Measurements from ENCODE around the gene GLI3.

Gene GLI3

DNA sequence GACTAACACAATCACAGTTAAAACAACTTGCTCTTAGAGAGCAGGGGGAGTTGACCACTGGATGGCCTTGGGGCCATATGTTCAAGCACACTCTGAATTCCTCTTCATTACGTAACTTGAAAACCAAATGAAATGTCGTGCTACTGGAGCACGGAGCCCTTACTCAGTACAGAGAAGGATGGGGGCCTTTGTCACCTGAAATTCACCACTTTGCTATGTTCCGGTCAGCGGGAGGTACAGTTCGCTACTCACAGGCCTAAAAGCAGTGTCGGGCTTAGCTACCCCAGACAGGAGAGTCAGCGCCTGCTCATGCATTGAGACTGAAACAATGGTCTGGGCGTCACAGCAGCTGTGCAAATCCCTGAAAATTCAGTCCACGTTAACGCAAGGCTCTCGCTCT, 39.6 kb downstream of the GLI3 start:
- Histone ChIP-seq H3K14ac (ENCODE audit: low read length) (no peak overlapping the region), H3K4ac (ENCODE audit: low read depth, low read length) (no peak overlapping the region), H2BK5ac (ENCODE audit: low read depth, low read length, poor library complexity) (no peak overlapping the region), H4K8ac (ENCODE audit: low read depth, low read length) (no peak overlapping the region), H3K79me2 (ENCODE audit: control insufficient read depth, insufficient read depth, low read length, poor library complexity) (no peaks in the 10 kb centered on the region), H2AFZ (ENCODE audit: insufficient read depth, low read length, poor library complexity) (no peak overlapping the region), H3K23ac (ENCODE audit: low read length) (no peak overlapping the region), H3K27ac (ENCODE audit: low read depth, low read length) (no peak overlapping the region), H2AK5ac (ENCODE audit: low read length) (no peak overlapping the region), H3K4me1 (ENCODE audit: control insufficient read depth in 1 of 2, insufficient read depth in 2 of 2, low read length in 2 of 2) (peaks cover 11 to 14% of the 10 kb centered on the region in 2 experiments), H3K18ac (ENCODE audit: low read length) (peak overlapping the region; percentile 30), H3K4me2 (ENCODE audit: low read length) (no peak overlapping the region), H3K27me3 (ENCODE audit: insufficient read depth, low read length) (no peaks in the 10 kb centered on the region), H3K9me3 (ENCODE audit: insufficient read depth, low read depth, low read length) (no peaks in the 10 kb centered on the region), H3K79me1 (ENCODE audit: low read length) (no peaks in the 10 kb centered on the region), H3K9ac (ENCODE audit: low read length) (no peak overlapping the region), H2BK12ac (ENCODE audit: low read length) (no peak overlapping the region), H3K36me3 (ENCODE audit: control insufficient read depth in 1 of 2, insufficient read depth in 2 of 2, low read length in 2 of 2) (no peaks in the 10 kb centered on the region), H4K91ac (ENCODE audit: low read depth, low read length) (no peak overlapping the region), H4K12ac (ENCODE audit: low read depth, low read length) (no peak overlapping the region), H2BK120ac (ENCODE audit: insufficient read depth, low read length, poor library complexity) (no peak overlapping the region), H3K4me3 (ENCODE audit: low read depth, low read length) (no peak overlapping the region)
- no CpG with 5 or more reads among the region's 12 CpGs for WGBS (ENCODE audit: extremely low coverage, insufficient coverage, insufficient read length)
- DNase-seq, result peak; percentile 96 to 97

DNA sequence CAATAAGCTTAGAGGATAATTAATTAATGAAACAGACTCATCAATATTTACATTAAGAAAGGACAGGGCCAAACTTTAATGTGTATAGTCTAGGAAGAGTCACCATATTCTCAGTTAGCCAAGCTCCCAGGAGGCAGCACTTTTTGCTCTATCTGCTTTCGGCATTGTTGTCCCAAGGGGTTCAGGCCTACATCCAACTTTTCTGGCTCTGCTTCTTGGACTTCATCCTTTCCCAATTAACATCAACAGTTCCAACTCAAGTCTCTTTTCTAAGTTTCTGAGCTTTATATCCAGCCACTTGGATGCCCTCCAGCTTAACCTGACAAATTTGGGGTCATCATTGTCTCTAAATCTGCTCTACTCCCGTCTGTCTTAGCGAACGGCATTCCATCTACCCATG, 42.8 kb downstream of the GLI3 start:
- H3K23ac ChIP-seq (ENCODE audit: low read length), result no peak overlapping the region
- H3K4me2 ChIP-seq (ENCODE audit: low read length), result no peak overlapping the region
- no peak overlapping the region for H4K12ac ChIP-seq (ENCODE audit: low read depth, low read length)
- H3K4me1 ChIP-seq (ENCODE audit: control insufficient read depth in 1 of 2, insufficient read depth in 2 of 2, low read length in 2 of 2), result peaks cover 11 to 14% of the 10 kb centered on the region in 2 experiments
- H3K9ac ChIP-seq (ENCODE audit: low read length), result no peak overlapping the region
- no peak overlapping the region for H2BK5ac ChIP-seq (ENCODE audit: low read depth, low read length, poor library complexity)
- no peak overlapping the region for H4K8ac ChIP-seq (ENCODE audit: low read depth, low read length)
- H2AFZ ChIP-seq (ENCODE audit: insufficient read depth, low read length, poor library complexity), result no peak overlapping the region
- H3K27me3 ChIP-seq (ENCODE audit: insufficient read depth, low read length), result no peaks in the 10 kb centered on the region
- no peak overlapping the region for H2BK12ac ChIP-seq (ENCODE audit: low read length)
- H3K36me3 ChIP-seq (ENCODE audit: control insufficient read depth in 1 of 2, insufficient read depth in 2 of 2, low read length in 2 of 2), result no peaks in the 10 kb centered on the region
- DNase-seq, result no peak
- H3K79me2 ChIP-seq (ENCODE audit: control insufficient read depth, insufficient read depth, low read length, poor library complexity), result no peaks in the 10 kb centered on the region
- no peak overlapping the region for H3K4me3 ChIP-seq (ENCODE audit: low read depth, low read length)
- no peaks in the 10 kb centered on the region for H3K9me3 ChIP-seq (ENCODE audit: insufficient read depth, low read depth, low read length)
- no peak overlapping the region for H3K4ac ChIP-seq (ENCODE audit: low read depth, low read length)
- WGBS (ENCODE audit: extremely low coverage, insufficient coverage, insufficient read length), result no CpG with 5 or more reads among the region's 4 CpGs
- no peak overlapping the region for H2BK120ac ChIP-seq (ENCODE audit: insufficient read depth, low read length, poor library complexity)
- no peak overlapping the region for H3K18ac ChIP-seq (ENCODE audit: low read length)
- H3K79me1 ChIP-seq (ENCODE audit: low read length), result no peaks in the 10 kb centered on the region
- no peak overlapping the region for H4K91ac ChIP-seq (ENCODE audit: low read depth, low read length)
- H3K27ac ChIP-seq (ENCODE audit: low read depth, low read length), result no peak overlapping the region
- no peak overlapping the region for H3K14ac ChIP-seq (ENCODE audit: low read length)
- H2AK5ac ChIP-seq (ENCODE audit: low read length), result no peak overlapping the region

DNA sequence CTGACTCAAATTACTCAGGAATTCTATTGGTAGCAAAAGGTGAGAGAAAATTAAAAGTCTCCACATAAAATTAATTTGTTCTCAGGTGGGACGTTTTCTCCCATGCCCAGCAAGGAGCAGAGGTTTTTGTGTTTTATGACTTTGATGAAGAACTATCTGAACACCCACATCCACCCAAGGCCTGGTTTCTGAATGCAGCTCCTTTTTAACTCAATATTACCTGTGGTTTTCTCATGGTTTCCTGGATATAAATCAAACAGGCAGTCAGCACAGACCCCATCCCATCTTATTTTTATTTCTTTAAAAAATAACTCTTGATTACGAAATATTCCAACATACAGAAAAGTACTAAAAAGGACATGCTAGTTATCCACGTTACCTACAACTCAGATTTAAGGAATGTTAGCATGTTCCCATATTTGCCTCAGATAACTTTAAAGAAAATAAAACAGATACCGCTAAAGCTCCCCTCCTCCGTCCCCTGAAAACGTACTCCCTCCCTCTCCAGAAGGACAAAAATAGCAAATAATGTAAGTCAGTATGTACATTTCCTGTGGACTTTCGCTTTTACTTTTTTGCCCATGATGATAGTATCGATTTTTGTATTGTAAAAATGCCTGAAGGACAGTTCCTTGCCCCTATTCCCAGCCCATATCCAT, 43.4 kb downstream of the GLI3 start:
- Histone ChIP-seq H3K4me3 (ENCODE audit: low read depth, low read length) (no peak overlapping the region), H2AK5ac (ENCODE audit: low read length) (no peak overlapping the region), H3K27me3 (ENCODE audit: insufficient read depth, low read length) (no peaks in the 10 kb centered on the region), H3K79me2 (ENCODE audit: control insufficient read depth, insufficient read depth, low read length, poor library complexity) (no peaks in the 10 kb centered on the region), H3K23ac (ENCODE audit: low read length) (no peak overlapping the region), H3K4me1 (ENCODE audit: control insufficient read depth in 1 of 2, insufficient read depth in 2 of 2, low read length in 2 of 2) (peaks cover 11 to 14% of the 10 kb centered on the region in 2 experiments), H3K27ac (ENCODE audit: low read depth, low read length) (no peak overlapping the region), H2BK120ac (ENCODE audit: insufficient read depth, low read length, poor library complexity) (no peak overlapping the region), H3K14ac (ENCODE audit: low read length) (no peak overlapping the region), H4K8ac (ENCODE audit: low read depth, low read length) (no peak overlapping the region), H3K36me3 (ENCODE audit: control insufficient read depth in 1 of 2, insufficient read depth in 2 of 2, low read length in 2 of 2) (no peaks in the 10 kb centered on the region), H3K9ac (ENCODE audit: low read length) (no peak overlapping the region), H4K12ac (ENCODE audit: low read depth, low read length) (no peak overlapping the region), H2BK12ac (ENCODE audit: low read length) (no peak overlapping the region), H3K79me1 (ENCODE audit: low read length) (no peaks in the 10 kb centered on the region), H4K91ac (ENCODE audit: low read depth, low read length) (no peak overlapping the region), H3K18ac (ENCODE audit: low read length) (no peak overlapping the region), H3K4ac (ENCODE audit: low read depth, low read length) (no peak overlapping the region), H2AFZ (ENCODE audit: insufficient read depth, low read length, poor library complexity) (no peak overlapping the region), H2BK5ac (ENCODE audit: low read depth, low read length, poor library complexity) (no peak overlapping the region), H3K9me3 (ENCODE audit: insufficient read depth, low read depth, low read length) (no peaks in the 10 kb centered on the region), H3K4me2 (ENCODE audit: low read length) (no peak overlapping the region)
- no peak for DNase-seq
- no CpG with 5 or more reads among the region's 8 CpGs for WGBS (ENCODE audit: extremely low coverage, insufficient coverage, insufficient read length)

DNA sequence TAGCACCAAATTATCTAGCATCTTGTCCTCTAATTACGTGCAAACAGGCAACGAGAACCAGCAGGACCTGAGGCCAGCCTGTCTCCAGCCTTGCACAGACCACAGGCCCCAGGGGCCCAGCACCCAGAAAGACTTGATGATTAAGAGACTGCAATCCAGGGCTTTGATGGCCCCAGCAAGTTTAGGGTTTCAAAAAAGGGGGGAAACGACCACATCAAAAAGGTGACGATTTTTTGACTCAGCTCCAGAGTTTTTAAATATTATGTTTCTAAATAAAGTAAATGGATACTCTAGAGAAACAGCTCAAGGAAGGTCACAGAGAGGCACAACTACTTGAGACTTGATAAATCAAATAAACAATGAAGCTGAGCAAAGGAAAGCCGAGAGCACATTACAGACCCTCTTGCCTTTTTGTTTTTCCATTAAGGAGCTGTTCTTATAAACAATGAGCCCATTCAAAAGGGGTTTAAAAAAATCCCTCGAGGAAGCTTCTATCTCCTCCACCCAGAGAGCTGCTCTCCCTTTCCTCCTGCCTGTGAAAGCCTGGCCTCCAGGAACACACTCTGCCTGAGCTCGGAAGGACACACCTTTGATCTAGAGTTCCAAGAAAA, 44.1 kb downstream of the GLI3 start:
- no peak overlapping the region for H2BK12ac ChIP-seq (ENCODE audit: low read length)
- no CpG with 5 or more reads among the region's 7 CpGs for WGBS (ENCODE audit: extremely low coverage, insufficient coverage, insufficient read length)
- no peak overlapping the region for H4K8ac ChIP-seq (ENCODE audit: low read depth, low read length)
- H3K27me3 ChIP-seq (ENCODE audit: insufficient read depth, low read length), result no peaks in the 10 kb centered on the region
- H3K18ac ChIP-seq (ENCODE audit: low read length), result no peak overlapping the region
- no peaks in the 10 kb centered on the region for H3K9me3 ChIP-seq (ENCODE audit: insufficient read depth, low read depth, low read length)
- H3K79me2 ChIP-seq (ENCODE audit: control insufficient read depth, insufficient read depth, low read length, poor library complexity), result no peaks in the 10 kb centered on the region
- H3K4ac ChIP-seq (ENCODE audit: low read depth, low read length), result no peak overlapping the region
- no peak overlapping the region for H4K12ac ChIP-seq (ENCODE audit: low read depth, low read length)
- H3K9ac ChIP-seq (ENCODE audit: low read length), result no peak overlapping the region
- H3K23ac ChIP-seq (ENCODE audit: low read length), result no peak overlapping the region
- H4K91ac ChIP-seq (ENCODE audit: low read depth, low read length), result no peak overlapping the region
- no peak overlapping the region for H3K14ac ChIP-seq (ENCODE audit: low read length)
- H3K4me1 ChIP-seq (ENCODE audit: control insufficient read depth in 1 of 2, insufficient read depth in 2 of 2, low read length in 2 of 2), result peaks cover 7 to 9% of the 10 kb centered on the region in 2 experiments
- H2BK5ac ChIP-seq (ENCODE audit: low read depth, low read length, poor library complexity), result no peak overlapping the region
- H2AFZ ChIP-seq (ENCODE audit: insufficient read depth, low read length, poor library complexity), result no peak overlapping the region
- H3K79me1 ChIP-seq (ENCODE audit: low read length), result no peaks in the 10 kb centered on the region
- H3K4me3 ChIP-seq (ENCODE audit: low read depth, low read length), result no peak overlapping the region
- H3K36me3 ChIP-seq (ENCODE audit: control insufficient read depth in 1 of 2, insufficient read depth in 2 of 2, low read length in 2 of 2), result no peaks in the 10 kb centered on the region
- H3K4me2 ChIP-seq (ENCODE audit: low read length), result no peak overlapping the region
- no peak overlapping the region for H2BK120ac ChIP-seq (ENCODE audit: insufficient read depth, low read length, poor library complexity)
- H2AK5ac ChIP-seq (ENCODE audit: low read length), result no peak overlapping the region
- no peak for DNase-seq
- no peak overlapping the region for H3K27ac ChIP-seq (ENCODE audit: low read depth, low read length)
